Neuronal stem cell (in vitro differentiated cells): Measurements from ENCODE around the gene MYOG.

Experiments
- DNase-seq: peaks from one replicate; pipeline ENCODE4 v3.0.0-alpha.2; 2013; ENCODE audit warnings: low spot score
- H2AFZ ChIP-seq: one replicate; pipeline ENCODE4 v1.6.1; 2013; ENCODE audit warnings: mild to moderate bottlenecking, low read length, inconsistent platforms
- H2AK5ac ChIP-seq: 2 replicates; pipeline ENCODE4 v1.6.1; 2013; ENCODE audit warnings: low read depth, mild to moderate bottlenecking, inconsistent platforms, low read length, moderate library complexity, mixed read lengths
- H2BK120ac ChIP-seq: 2 replicates; pipeline ENCODE4 v1.6.1; 2013; ENCODE audit warnings: low read depth, mild to moderate bottlenecking, inconsistent platforms, low read length, moderate library complexity, mixed read lengths
- H2BK12ac ChIP-seq: one replicate; pipeline ENCODE4 v1.6.1; 2013; ENCODE audit warnings: low read length, inconsistent platforms
- H2BK15ac ChIP-seq: 2 replicates; pipeline ENCODE4 v1.6.1; 2013; ENCODE audit warnings: mild to moderate bottlenecking, low read length, inconsistent platforms, mixed read lengths
- H2BK5ac ChIP-seq: one replicate; pipeline ENCODE4 v1.6.1; 2013; ENCODE audit warnings: inconsistent platforms, mild to moderate bottlenecking, low read length, moderate library complexity
- H3K14ac ChIP-seq: one replicate; pipeline ENCODE4 v1.6.1; 2013; ENCODE audit warnings: low read length, inconsistent platforms
- H3K18ac ChIP-seq: 2 replicates; pipeline ENCODE4 v1.6.1; 2013; ENCODE audit warnings: low read length, inconsistent platforms
- H3K23ac ChIP-seq: 2 replicates; pipeline ENCODE4 v1.6.1; 2013; ENCODE audit warnings: low read depth, mild to moderate bottlenecking, mixed read lengths, low read length, inconsistent platforms; ENCODE audit not compliant: poor library complexity
- H3K27ac ChIP-seq: replicated peaks from 3 replicates; pipeline ENCODE4 v1.5.1; 2013; ENCODE audit warnings: low read length, inconsistent platforms
- H3K27me3 ChIP-seq, 3 experiments: 2 replicates each; pipeline ENCODE4 v1.6.1; 2013; ENCODE audit warnings: low read length in 3 of 3, mild to moderate bottlenecking in 2 of 3, inconsistent platforms in 1 of 3, low read depth in 1 of 3, mixed read lengths in 1 of 3, moderate library complexity in 1 of 3; ENCODE audit not compliant: control insufficient read depth in 3 of 3, insufficient read depth in 3 of 3
- H3K36me3 ChIP-seq, 2 donors: replicated peaks in 1 of 2; 2 replicates each; pipeline ENCODE4 v1.6.1; 2013; ENCODE audit warnings: low read length in 2 of 2; ENCODE audit not compliant: control insufficient read depth in 2 of 2, insufficient read depth in 2 of 2
- H3K4ac ChIP-seq: 2 replicates; pipeline ENCODE4 v1.6.1; 2013; ENCODE audit warnings: inconsistent platforms, mild to moderate bottlenecking, low read length, moderate library complexity
- H3K4me1 ChIP-seq, 2 donors: 1 replicate in 1 of 2; 2 replicates in 1 of 2; pipeline ENCODE4 v1.6.1; 2013; ENCODE audit warnings: low read length in 2 of 2, low read depth in 1 of 2; ENCODE audit not compliant: control insufficient read depth in 2 of 2, insufficient read depth in 1 of 2
- H3K4me2 ChIP-seq: one replicate; pipeline ENCODE4 v1.6.1; 2013; ENCODE audit warnings: mild to moderate bottlenecking, low read length, inconsistent platforms; ENCODE audit not compliant: insufficient read depth, poor library complexity, severe bottlenecking
- H3K4me3 ChIP-seq, 2 donors: 2 replicates each; pipeline ENCODE4 v1.5.1; 2013; ENCODE audit warnings: low read length in 2 of 2, mild to moderate bottlenecking in 2 of 2, inconsistent platforms in 1 of 2, moderate library complexity in 1 of 2
- H3K79me1 ChIP-seq: one replicate; pipeline ENCODE4 v1.6.1; 2013; ENCODE audit warnings: low read depth, mild to moderate bottlenecking, inconsistent platforms, low read length, moderate library complexity
- H3K9ac ChIP-seq: one replicate; pipeline ENCODE4 v1.6.1; 2013; ENCODE audit warnings: mild to moderate bottlenecking, low read depth, low read length, inconsistent platforms; ENCODE audit not compliant: poor library complexity
- H3K9me3 ChIP-seq, 2 donors: replicated peaks in 1 of 2; 2 replicates each; pipeline versions ENCODE3 to v1.6.1; 2013; ENCODE audit warnings: low read length in 2 of 2, mild to moderate bottlenecking in 2 of 2, inconsistent platforms in 1 of 2, low read depth in 1 of 2, mixed read lengths in 1 of 2, moderate library complexity in 1 of 2; ENCODE audit not compliant: control insufficient read depth in 2 of 2, insufficient read depth in 1 of 2
- H4K8ac ChIP-seq: one replicate; pipeline ENCODE4 v1.6.1; 2013; ENCODE audit warnings: low read depth, mild to moderate bottlenecking, inconsistent platforms, low read length, moderate library complexity
- H4K91ac ChIP-seq: one replicate; pipeline ENCODE4 v1.6.1; 2013; ENCODE audit warnings: low read length, low read depth, mild to moderate bottlenecking, inconsistent platforms; ENCODE audit not compliant: poor library complexity
- WGBS, 2 donors: extraction: QIAGEN DNeasy Blood & Tissue Kit; methylation state at CpG; one replicate each; pipeline ENCODE4 v1.1.7; 2013; ENCODE audit warnings: missing lambda C conversion rate in 2 of 2, mixed read lengths in 1 of 2; ENCODE audit not compliant: insufficient read length in 2 of 2, insufficient replicate concordance in 1 of 2; ENCODE audit errors: extremely low coverage in 2 of 2; 5-methylcytosine and 5-hydroxymethylcytosine counted together

MYOG gene

GRCh38 chr1:203051841-203052324 lies 33.9 kb downstream of the MYOG start:
- Histone ChIP-seq H3K9ac (no peak overlapping the region), H3K14ac (peak overlapping the region; percentile 73), H3K36me3 (no peaks in the 10 kb centered on the region), H3K4me1 (peaks cover 0 to 15% of the 10 kb centered on the region in 2 donors), H3K4me2 (no peak overlapping the region), H2AK5ac (no peak overlapping the region), H2BK120ac (no peak overlapping the region), H3K79me1 (no peaks in the 10 kb centered on the region), H2BK5ac (no peak overlapping the region), H2BK12ac (no peak overlapping the region), H3K4me3 (no peak overlapping the region), H3K23ac (no peak overlapping the region), H3K18ac (no peak overlapping the region), H3K9me3 (no peaks in the 10 kb centered on the region), H3K27me3 (peaks cover 0 to 63% (median 0%) of the 10 kb centered on the region in 3 experiments), H2BK15ac (no peak overlapping the region), H3K27ac (no peak overlapping the region), H3K4ac (no peak overlapping the region), H4K91ac (no peak overlapping the region), H4K8ac (no peak overlapping the region), H2AFZ (no peak overlapping the region)
- WGBS, 2 donors = no CpG with 5 or more reads among the region's 20 CpGs
- no peak for DNase-seq

DNA sequence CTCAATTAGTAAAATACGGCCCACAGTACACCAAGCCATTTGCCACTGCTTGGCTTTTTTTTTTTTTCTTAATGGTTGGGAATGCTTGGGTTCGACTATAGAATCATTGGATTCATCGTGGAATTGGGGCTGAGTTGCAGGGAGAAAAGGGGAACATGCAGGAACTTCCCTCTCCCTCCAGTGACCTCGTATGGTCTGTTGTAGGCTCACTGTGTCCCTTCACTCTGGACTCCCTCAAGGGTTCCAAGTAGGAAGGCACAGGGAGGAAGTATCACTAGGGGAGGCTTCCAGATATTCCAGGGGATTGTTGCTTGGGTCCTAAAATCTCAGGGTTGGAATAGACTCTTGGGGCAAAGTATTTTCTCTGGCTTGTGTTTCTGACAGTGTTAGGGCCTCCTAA lies 35.0 kb downstream of the MYOG start:
- Histone ChIP-seq H3K4me2 (no peak overlapping the region), H3K79me1 (no peaks in the 10 kb centered on the region), H3K14ac (no peak overlapping the region), H3K18ac (no peak overlapping the region), H2BK15ac (no peak overlapping the region), H2BK5ac (no peak overlapping the region), H3K4ac (no peak overlapping the region), H3K4me3 (no peak overlapping the region), H2BK12ac (no peak overlapping the region), H3K9me3 (no peaks in the 10 kb centered on the region), H3K36me3 (no peaks in the 10 kb centered on the region), H3K27ac (no peak overlapping the region), H4K91ac (no peak overlapping the region), H2BK120ac (no peak overlapping the region), H3K9ac (no peak overlapping the region), H3K4me1 (peaks cover 0 to 15% of the 10 kb centered on the region in 2 donors), H4K8ac (no peak overlapping the region), H3K27me3 (peaks cover 0 to 63% (median 0%) of the 10 kb centered on the region in 3 experiments), H3K23ac (no peak overlapping the region), H2AK5ac (no peak overlapping the region), H2AFZ (no peak overlapping the region)
- no CpG with 5 or more reads among the region's 4 CpGs for WGBS, 2 donors
- no peak for DNase-seq

- Histone ChIP-seq H2AFZ (no peak overlapping the region), H2BK12ac (no peak overlapping the region), H4K91ac (no peak overlapping the region), H3K36me3 (no peaks in the 10 kb centered on the region), H3K9ac (peak overlapping the region; percentile 24), H3K23ac (no peak overlapping the region), H3K9me3 (no peaks in the 10 kb centered on the region), H3K27ac (no peak overlapping the region), H2BK15ac (no peak overlapping the region), H3K4me3 (no peak overlapping the region), H3K18ac (no peak overlapping the region), H2BK120ac (no peak overlapping the region), H4K8ac (no peak overlapping the region), H3K4me2 (no peak overlapping the region), H3K4me1 (peaks cover 0 to 5% of the 10 kb centered on the region in 2 donors), H3K4ac (no peak overlapping the region), H3K14ac (no peak overlapping the region), H2AK5ac (peak overlapping the region; percentile 24), H3K27me3 (peaks cover 0 to 70% (median 0%) of the 10 kb centered on the region in 3 experiments), H2BK5ac (no peak overlapping the region), H3K79me1 (no peaks in the 10 kb centered on the region)
- WGBS, 2 donors = no CpG with 5 or more reads among the region's 14 CpGs
- DNase-seq = no peak
These were observed 36.1 kb downstream of the MYOG start for GRCh38 chr1:203049576-203050180.

- no peak overlapping the region for H4K91ac ChIP-seq
- no peaks in the 10 kb centered on the region for H3K36me3 ChIP-seq
- peak overlapping the region; percentile 24 for H2AK5ac ChIP-seq
- no peak overlapping the region for H2BK15ac ChIP-seq
- H3K18ac ChIP-seq = peak overlapping the region; percentile 11
- no peak overlapping the region for H3K9ac ChIP-seq
- no peak overlapping the region for H3K14ac ChIP-seq
- no peaks in the 10 kb centered on the region for H3K79me1 ChIP-seq
- H3K4me2 ChIP-seq = no peak overlapping the region
- no peak overlapping the region for H2BK12ac ChIP-seq
- no peak overlapping the region for H2AFZ ChIP-seq
- no CpG with 5 or more reads among the region's 4 CpGs for whole genome bisulfite sequencing, 2 donors
- no peak for DNase-seq
- no peak overlapping the region for H3K23ac ChIP-seq
- no peak overlapping the region for H4K8ac ChIP-seq
- H3K4ac ChIP-seq = no peak overlapping the region
- H3K27me3 ChIP-seq = peaks cover 0 to 67% (median 0%) of the 10 kb centered on the region in 3 experiments
- no peak overlapping the region for H2BK5ac ChIP-seq
- no peak overlapping the region for H3K27ac ChIP-seq
- H2BK120ac ChIP-seq = no peak overlapping the region
- H3K4me1 ChIP-seq = peaks cover 0 to 4% of the 10 kb centered on the region in 2 donors
- no peaks in the 10 kb centered on the region for H3K9me3 ChIP-seq
- no peak overlapping the region for H3K4me3 ChIP-seq
These were observed 36.7 kb downstream of the MYOG start for GRCh38 chr1:203049077-203049476.
